Uterus (tissue), 4 donors: ENCODE data around the gene BNC1. TPM values are rescaled to one million over a fixed set of nuclear protein-coding genes. Genes with fewer than 3 reads are reported as not detected.

Experiments used
- DNase-seq, 2 donors: peaks; one replicate each; pipeline ENCODE4 v3.0.0-alpha.2; 2019 to 2020
- H3K27ac ChIP-seq, 2 donors: fragments of 200-600 bp; sonication (generic); 1 replicate in 1 of 2; 2 replicates in 1 of 2; pipeline ENCODE4 v1.5.1; 2016 to 2018
- H3K27me3 ChIP-seq, 2 donors: fragments of 200-600 bp; sonication (generic); one replicate each; pipeline ENCODE4 v1.5.1; 2018 to 2019; ENCODE audit warnings: control low read depth in 1 of 2
- H3K36me3 ChIP-seq, 2 donors: fragments of 200-600 bp; sonication (generic); one replicate each; pipeline ENCODE4 v1.5.1; 2019; ENCODE audit warnings: control low read depth in 1 of 2
- H3K4me1 ChIP-seq, 2 donors: fragments of 200-600 bp; sonication (generic); one replicate each; pipeline ENCODE4 v1.5.1; 2018 to 2019; ENCODE audit warnings: control low read depth in 1 of 2
- H3K4me3 ChIP-seq, 2 donors: fragments of 200-600 bp; sonication (generic); 1 replicate in 1 of 2; 2 replicates in 1 of 2; pipeline ENCODE4 v1.5.1; 2018 to 2019; ENCODE audit warnings: mild to moderate bottlenecking in 1 of 2
- H3K9me3 ChIP-seq, 2 donors: fragments of 200-600 bp; sonication (generic); one replicate each; pipeline ENCODE4 v1.5.1; 2019; ENCODE audit warnings: control low read depth in 1 of 2
- POLR2A ChIP-seq, 2 donors: fragments of 450-650 bp; IDR thresholded peaks; one replicate each; pipeline ENCODE4 v1.6.1; 2016; ENCODE audit warnings: antibody characterized with exemption in 2 of 2, mild to moderate bottlenecking in 1 of 2, moderate library complexity in 1 of 2
- intact Hi-C: fragments of 100-400 bp; cut with DNase I; formaldehyde crosslinking; loops from one replicate; pipeline ENCODE4 v1.15.1; 2023; ENCODE audit warnings: low total_unique reads
- total RNA-seq, 4 donors: library from RNA; depleted of rRNA in 3 of 4; stranded (reverse); fragments of >200 nt in 3 of 4; gene quantifications; one replicate each; pipeline versions ENCODE4 v1.1.0 to v1.2.4, GENCODE V29; 2014 to 2023
- TF ChIP-seq, protein P1 (sequence below), 4 experiments: fragments of 200-600 bp in 2 of 4; fragments of 450-650 bp in 2 of 4; sonication (generic) in 2 of 4; IDR thresholded peaks; one replicate each; pipeline ENCODE4 v1.5.1; 2016 to 2019; ENCODE audit warnings: antibody characterized with exemption in 4 of 4, mild to moderate bottlenecking in 2 of 4, moderate library complexity in 1 of 4
- donor health status: DM: yes; HTN: yes; CAD: no.

Gene BNC1
- total RNA-seq, 4 donors from 2014 or later = 0.49 to 2.1 (median 0.59) TPM; not detected in 1

DNA sequence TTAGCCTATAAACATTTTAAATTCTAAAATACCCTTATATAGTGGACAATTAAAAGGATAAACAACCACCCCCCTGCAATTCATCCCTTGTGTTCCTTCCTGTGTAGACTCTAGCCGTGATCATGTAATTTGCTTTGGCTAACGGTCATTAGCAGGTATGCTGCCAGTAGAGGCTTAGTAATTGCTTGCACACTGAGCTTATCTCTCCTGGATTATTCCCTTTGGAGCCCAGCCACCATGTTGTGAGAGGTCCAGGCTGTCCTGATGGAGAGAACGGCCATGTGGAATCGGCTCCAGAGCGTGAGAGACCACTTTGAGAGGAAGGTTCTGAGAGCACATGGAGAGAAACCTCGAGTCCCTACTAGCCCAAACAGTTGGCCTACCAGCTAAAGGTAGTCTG, 11.0 kb upstream of the BNC1 start:
- peaks cover 0 to 3% of the 10 kb centered on the region in 2 donors for H3K27me3 ChIP-seq
- intact Hi-C loops = no loop called here
- TF ChIP-seq, protein P1, sequence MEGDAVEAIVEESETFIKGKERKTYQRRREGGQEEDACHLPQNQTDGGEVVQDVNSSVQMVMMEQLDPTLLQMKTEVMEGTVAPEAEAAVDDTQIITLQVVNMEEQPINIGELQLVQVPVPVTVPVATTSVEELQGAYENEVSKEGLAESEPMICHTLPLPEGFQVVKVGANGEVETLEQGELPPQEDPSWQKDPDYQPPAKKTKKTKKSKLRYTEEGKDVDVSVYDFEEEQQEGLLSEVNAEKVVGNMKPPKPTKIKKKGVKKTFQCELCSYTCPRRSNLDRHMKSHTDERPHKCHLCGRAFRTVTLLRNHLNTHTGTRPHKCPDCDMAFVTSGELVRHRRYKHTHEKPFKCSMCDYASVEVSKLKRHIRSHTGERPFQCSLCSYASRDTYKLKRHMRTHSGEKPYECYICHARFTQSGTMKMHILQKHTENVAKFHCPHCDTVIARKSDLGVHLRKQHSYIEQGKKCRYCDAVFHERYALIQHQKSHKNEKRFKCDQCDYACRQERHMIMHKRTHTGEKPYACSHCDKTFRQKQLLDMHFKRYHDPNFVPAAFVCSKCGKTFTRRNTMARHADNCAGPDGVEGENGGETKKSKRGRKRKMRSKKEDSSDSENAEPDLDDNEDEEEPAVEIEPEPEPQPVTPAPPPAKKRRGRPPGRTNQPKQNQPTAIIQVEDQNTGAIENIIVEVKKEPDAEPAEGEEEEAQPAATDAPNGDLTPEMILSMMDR (IDR thresholded peaks at IDR 0.05) = no peak
- TF ChIP-seq POLR2A (IDR thresholded peaks at IDR 0.05) = no peak
- H3K4me3 ChIP-seq = no peak overlapping the region
- H3K4me1 ChIP-seq = no peaks in the 10 kb centered on the region
- no peak for DNase-seq
- no peaks in the 10 kb centered on the region for H3K9me3 ChIP-seq
- no peak overlapping the region for H3K27ac ChIP-seq
- H3K36me3 ChIP-seq = no peaks in the 10 kb centered on the region

DNA sequence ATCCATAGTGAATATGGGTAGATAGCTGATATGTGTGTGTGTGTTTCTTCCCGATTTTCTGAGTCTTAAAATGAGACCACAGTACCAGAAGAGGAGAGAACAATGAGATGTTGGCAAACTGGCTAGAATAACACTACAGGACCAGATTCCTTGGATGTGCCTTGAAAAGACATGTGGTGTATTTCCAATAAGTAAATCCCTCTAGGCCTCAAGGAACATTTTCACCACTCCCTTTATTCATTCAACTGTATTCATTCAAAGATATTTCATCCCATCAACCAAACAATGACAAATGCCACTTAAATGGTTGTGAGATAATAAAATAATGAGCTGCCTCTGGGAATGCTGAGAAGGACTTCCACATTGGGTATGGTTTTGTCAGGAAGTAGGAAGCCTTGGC, 8.7 kb upstream of the BNC1 start:
- DNase-seq = no peak
- intact Hi-C loops = no loop called here
- Histone ChIP-seq H3K9me3 (no peaks in the 10 kb centered on the region), H3K4me1 (no peaks in the 10 kb centered on the region), H3K27me3 (no peaks in the 10 kb centered on the region), H3K4me3 (no peak overlapping the region), H3K36me3 (no peaks in the 10 kb centered on the region), H3K27ac (no peak overlapping the region)
- TF ChIP-seq, protein P1 (IDR thresholded peaks at IDR 0.05) = no peak
- no peak for TF ChIP-seq POLR2A (IDR thresholded peaks at IDR 0.05)

DNA sequence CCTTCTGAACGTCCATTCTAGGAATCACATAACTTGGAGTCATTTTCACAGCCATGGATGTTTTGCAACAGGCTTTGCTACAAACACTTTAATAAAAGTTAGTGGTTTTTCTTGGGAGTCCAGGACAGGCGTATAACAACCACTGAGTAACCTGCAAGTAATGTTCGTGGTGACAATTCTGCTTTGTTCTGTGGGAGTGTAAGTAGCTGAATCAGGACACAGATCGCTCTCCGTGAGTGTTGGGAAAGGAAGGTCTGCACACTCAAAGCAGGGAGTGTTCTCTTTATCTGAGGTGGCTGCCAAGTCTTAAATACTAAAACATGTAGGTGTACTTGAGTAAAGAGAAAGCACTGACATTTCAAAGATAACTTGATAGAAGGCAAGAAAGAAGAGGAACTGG, 7.9 kb upstream of the BNC1 start:
- Histone ChIP-seq H3K27me3 (no peaks in the 10 kb centered on the region), H3K9me3 (no peaks in the 10 kb centered on the region), H3K4me1 (no peaks in the 10 kb centered on the region), H3K36me3 (no peaks in the 10 kb centered on the region), H3K4me3 (no peak overlapping the region), H3K27ac (no peak overlapping the region)
- DNase-seq = no peak
- intact Hi-C loops = no loop called here
- TF ChIP-seq, protein P1 (IDR thresholded peaks at IDR 0.05) = no peak
- no peak for TF ChIP-seq POLR2A (IDR thresholded peaks at IDR 0.05)

DNA sequence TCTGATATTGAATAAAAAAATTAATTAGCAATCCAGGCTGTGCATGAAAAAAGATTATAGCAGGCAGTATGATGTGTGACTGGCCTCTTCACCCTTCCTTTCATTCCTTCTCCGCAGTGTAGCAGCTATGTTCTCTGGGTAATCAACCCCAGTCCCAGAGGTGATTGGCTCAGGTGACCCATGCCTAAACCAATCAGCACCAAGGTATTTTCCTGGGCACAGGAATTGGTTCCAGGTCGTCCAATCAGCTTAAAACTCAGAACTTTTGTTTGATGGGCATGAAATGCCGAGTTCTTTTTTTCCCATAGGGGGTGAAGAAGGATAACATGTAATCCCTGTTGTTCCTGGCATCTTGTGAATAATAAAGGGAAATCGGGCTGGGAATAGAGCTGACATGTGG, 5.8 kb upstream of the BNC1 start:
- intact Hi-C loops = no loop called here
- Histone ChIP-seq H3K4me1 (no peaks in the 10 kb centered on the region), H3K4me3 (no peak overlapping the region), H3K27ac (no peak overlapping the region), H3K9me3 (no peaks in the 10 kb centered on the region), H3K27me3 (no peaks in the 10 kb centered on the region), H3K36me3 (no peaks in the 10 kb centered on the region)
- no peak for TF ChIP-seq POLR2A (IDR thresholded peaks at IDR 0.05)
- TF ChIP-seq, protein P1 (IDR thresholded peaks at IDR 0.05) = no peak
- DNase-seq = no peak

DNA sequence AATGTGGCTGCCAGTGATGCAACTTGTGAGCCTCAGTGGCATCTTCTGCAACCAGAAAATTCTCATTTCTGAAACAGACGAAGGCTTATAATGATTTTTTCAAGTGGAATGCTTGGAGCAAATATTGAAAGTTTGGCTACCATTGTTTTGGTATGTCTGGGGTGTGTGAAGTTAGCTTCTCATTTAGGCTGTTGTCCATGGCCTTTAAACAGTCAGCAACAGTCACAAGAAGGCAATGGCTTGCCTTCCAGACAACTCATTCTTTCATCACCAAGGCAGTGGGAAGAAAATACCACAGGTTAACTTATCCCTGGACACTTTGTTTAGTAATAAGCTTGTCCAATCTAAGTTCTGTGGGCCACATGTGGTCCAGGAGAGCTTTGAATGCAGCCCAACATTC, 4.7 kb upstream of the BNC1 start:
- H3K36me3 ChIP-seq = no peaks in the 10 kb centered on the region
- peaks cover 0 to 1% of the 10 kb centered on the region in 2 donors for H3K27me3 ChIP-seq
- H3K4me1 ChIP-seq = peaks cover 0 to 7% of the 10 kb centered on the region in 2 donors
- H3K27ac ChIP-seq = no peak overlapping the region
- no peak for TF ChIP-seq POLR2A (IDR thresholded peaks at IDR 0.05)
- TF ChIP-seq, protein P1 (IDR thresholded peaks at IDR 0.05) = no peak
- DNase-seq = no peak
- intact Hi-C loops = no loop called here
- no peak overlapping the region for H3K4me3 ChIP-seq
- no peaks in the 10 kb centered on the region for H3K9me3 ChIP-seq
